ENCODE measurements around the gene CAB39L. TPM values are rescaled to one million over a fixed set of nuclear protein-coding genes. Genes with fewer than 3 reads are reported as not detected.

CAB39L gene
- total and polyA plus RNA-seq, 4 donors = 5.6 to 13.9 (median 10.0) TPM

- Histone ChIP-seq H3K4me3 (no peak overlapping the region), H3K9me3 (ENCODE audit: control insufficient read depth in 4 of 4, insufficient read depth in 3 of 4, low read length in 3 of 4) (no peaks in the 10 kb centered on the region), H3K36me3 (ENCODE audit: control insufficient read depth in 4 of 4, insufficient read depth in 4 of 4, low read length in 4 of 4) (peaks cover 0 to 10% (median 2%) of the 10 kb centered on the region in 4 donors), H3K9ac (ENCODE audit: insufficient read depth in 1 of 2, low read length in 2 of 2) (no peak overlapping the region), H3K27ac (ENCODE audit: low read depth in 1 of 2, low read length in 1 of 2) (no peak overlapping the region), H3K27me3 (ENCODE audit: control insufficient read depth in 3 of 3, insufficient read depth in 3 of 3, low read length in 2 of 3) (no peaks in the 10 kb centered on the region), H3K4me1 (ENCODE audit: control insufficient read depth in 5 of 5, insufficient read depth in 5 of 5, low read length in 5 of 5) (no peaks in the 10 kb centered on the region)
- DNase-seq (no peak), ATAC-seq (ENCODE audit: insufficient read depth, low FRiP score) (no peak)
- 77 to 85% methylated on average over 1 of the region's 1 CpG for WGBS, 2 donors
- TF ChIP-seq CTCF (IDR thresholded peaks at IDR 0.05; ENCODE audit: control extremely low read depth, extremely low read depth) = no peak
Observed at GRCh38 chr13:49435992-49436391, 7.9 kb downstream of the CAB39L start.

DNA sequence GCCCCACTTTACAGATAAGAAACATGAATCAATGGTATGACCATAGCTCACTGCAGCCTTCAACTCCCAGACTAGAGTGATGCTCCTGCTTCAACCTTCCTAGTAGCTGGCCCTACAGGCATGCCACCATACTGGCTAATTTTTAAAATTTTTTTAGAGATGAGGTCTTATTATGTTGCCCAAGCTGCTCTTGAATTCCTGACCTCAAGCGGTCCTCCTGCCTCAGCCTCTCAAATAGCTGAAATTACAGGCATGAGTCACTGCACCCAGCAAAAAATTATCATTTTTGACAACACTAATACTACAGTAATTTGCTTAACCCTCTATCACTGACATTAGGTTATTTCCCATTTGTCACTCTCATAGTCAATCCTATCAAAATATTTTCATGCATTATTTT lies 14.7 kb downstream of the CAB39L start:
- no peak overlapping the region for H3K4me3 ChIP-seq
- WGBS, 2 donors = 93 to 96% methylated on average over 1 of the region's 1 CpG
- TF ChIP-seq CTCF (IDR thresholded peaks at IDR 0.05; ENCODE audit: control extremely low read depth, extremely low read depth) = no peak
- H3K9ac ChIP-seq (ENCODE audit: insufficient read depth in 1 of 2, low read length in 2 of 2) = no peak overlapping the region
- ATAC-seq (ENCODE audit: insufficient read depth, low FRiP score) (no peak), DNase-seq (no peak)
- no peaks in the 10 kb centered on the region for H3K9me3 ChIP-seq (ENCODE audit: control insufficient read depth in 4 of 4, insufficient read depth in 3 of 4, low read length in 3 of 4)
- no peaks in the 10 kb centered on the region for H3K27me3 ChIP-seq (ENCODE audit: control insufficient read depth in 3 of 3, insufficient read depth in 3 of 3, low read length in 2 of 3)
- H3K4me1 ChIP-seq (ENCODE audit: control insufficient read depth in 5 of 5, insufficient read depth in 5 of 5, low read length in 5 of 5) = no peaks in the 10 kb centered on the region
- no peak overlapping the region for H3K27ac ChIP-seq (ENCODE audit: low read depth in 1 of 2, low read length in 1 of 2)
- H3K36me3 ChIP-seq (ENCODE audit: control insufficient read depth in 4 of 4, insufficient read depth in 4 of 4, low read length in 4 of 4) = peaks cover 0 to 13% (median 2%) of the 10 kb centered on the region in 4 donors

DNA sequence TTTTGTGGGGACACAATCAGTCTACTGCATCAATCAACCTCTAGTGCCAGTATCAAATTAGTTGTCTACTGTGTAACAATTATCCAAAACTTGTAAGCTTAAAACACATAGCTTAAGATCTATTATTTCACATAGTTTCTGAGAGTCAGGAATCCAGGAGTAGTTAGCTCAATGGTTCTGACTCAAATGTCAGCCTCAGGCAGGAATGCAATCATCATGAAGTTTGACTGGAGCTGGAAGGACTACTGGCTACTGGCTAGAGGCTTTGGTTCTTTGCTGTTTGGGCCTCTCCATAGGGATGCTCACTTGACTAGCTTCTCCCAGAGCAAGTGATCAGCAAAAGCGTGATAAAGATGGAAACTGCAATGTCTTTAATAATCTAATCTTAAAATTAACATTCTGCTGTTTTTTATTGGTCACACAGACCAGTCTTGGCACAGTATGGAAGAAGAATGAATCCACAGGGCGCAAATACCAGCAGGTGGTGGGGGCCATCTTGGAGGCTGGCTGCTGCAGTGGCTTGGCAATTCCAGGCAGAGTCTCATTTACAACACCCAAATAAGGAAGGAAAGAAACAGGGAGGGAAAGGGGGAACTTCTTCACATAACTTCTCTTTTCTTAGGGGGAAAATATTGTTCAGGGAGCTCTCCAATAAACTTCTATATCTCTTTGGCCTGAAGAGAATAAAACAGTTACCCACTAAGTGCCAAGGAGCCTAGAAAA lies 15.7 kb downstream of the CAB39L start:
- no peak for ATAC-seq (ENCODE audit: insufficient read depth, low FRiP score)
- Histone ChIP-seq H3K4me1 (ENCODE audit: control insufficient read depth in 5 of 5, insufficient read depth in 5 of 5, low read length in 5 of 5) (no peaks in the 10 kb centered on the region), H3K27me3 (ENCODE audit: control insufficient read depth in 3 of 3, insufficient read depth in 3 of 3, low read length in 2 of 3) (no peaks in the 10 kb centered on the region), H3K9me3 (ENCODE audit: control insufficient read depth in 4 of 4, insufficient read depth in 3 of 4, low read length in 3 of 4) (no peaks in the 10 kb centered on the region), H3K4me3 (no peak overlapping the region), H3K36me3 (ENCODE audit: control insufficient read depth in 4 of 4, insufficient read depth in 4 of 4, low read length in 4 of 4) (peaks cover 0 to 13% (median 3%) of the 10 kb centered on the region in 4 donors), H3K27ac (ENCODE audit: low read depth in 1 of 2, low read length in 1 of 2) (no peak overlapping the region), H3K9ac (ENCODE audit: insufficient read depth in 1 of 2, low read length in 2 of 2) (no peak overlapping the region)
- WGBS, 2 donors = 75 to 92% methylated on average over 2 of the region's 2 CpGs
- no peak for DNase-seq
- no peak for TF ChIP-seq CTCF (IDR thresholded peaks at IDR 0.05; ENCODE audit: control extremely low read depth, extremely low read depth)

All from lung (tissue), 12 donors.